T-helper 9 cell (primary cell): ENCODE results near the gene SRRM1.
"Not testable (repeated sequence)": the region's sequence is repeated elsewhere in the genome, so short reads cannot be mapped to it uniquely, and the experiment has no call there.

Source experiments
- DNase-seq: peaks from one replicate; pipeline ENCODE4 v3.0.0-alpha.2; 2020

Gene SRRM1

DNA sequence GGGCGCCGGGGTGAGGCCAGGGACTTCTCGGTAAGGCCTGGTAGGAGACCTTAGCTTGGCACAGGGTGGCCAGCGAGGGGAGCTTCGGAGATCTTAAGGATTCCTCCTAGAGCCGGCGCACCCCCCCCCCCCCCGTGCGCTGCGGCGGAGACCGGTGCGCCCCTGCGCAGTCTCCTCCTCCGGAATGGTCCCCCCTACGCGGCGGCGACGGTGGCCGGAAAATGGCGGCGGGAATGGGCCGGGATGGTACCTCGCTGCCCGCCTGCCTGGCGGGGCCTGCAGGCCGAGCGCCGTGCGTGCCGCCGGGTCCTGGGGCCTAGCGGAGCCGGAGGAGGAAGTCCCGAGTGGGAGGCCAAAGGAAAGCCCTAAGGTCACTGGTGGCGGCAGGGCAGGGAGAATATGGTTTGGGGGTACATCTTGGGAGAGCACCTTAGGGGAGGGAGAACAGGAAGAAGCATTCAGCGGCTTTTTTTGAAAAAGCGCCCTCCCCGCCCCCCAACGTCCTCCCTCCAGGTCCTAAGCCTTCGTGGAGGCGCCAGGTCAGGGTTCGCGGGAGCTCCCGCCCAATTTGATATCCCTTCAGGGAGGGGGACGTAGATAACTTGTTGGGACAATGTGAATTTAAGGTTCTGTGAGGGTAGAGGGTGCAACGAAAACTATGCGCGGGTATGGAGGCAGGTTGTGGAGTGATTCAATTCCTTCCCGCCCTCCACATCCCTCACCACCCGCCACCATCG lies 429 bp downstream of the SRRM1 start:
- DNase-seq, result no peak

DNA sequence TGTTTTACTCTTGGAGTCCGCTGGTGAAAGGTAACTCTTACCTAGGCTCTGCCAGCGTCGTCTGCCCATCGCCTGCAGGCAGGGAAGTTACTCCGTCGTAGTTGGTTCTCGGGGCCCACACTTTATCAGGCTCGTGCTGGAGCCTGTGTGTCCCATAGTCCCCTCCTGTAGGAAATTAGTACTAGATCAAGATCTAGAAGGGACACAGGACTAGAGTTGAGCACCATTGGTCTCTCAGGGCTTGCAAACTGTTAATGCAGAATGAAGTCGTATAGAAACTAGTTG lies 940 bp downstream of the SRRM1 start:
- no peak for DNase-seq

DNA sequence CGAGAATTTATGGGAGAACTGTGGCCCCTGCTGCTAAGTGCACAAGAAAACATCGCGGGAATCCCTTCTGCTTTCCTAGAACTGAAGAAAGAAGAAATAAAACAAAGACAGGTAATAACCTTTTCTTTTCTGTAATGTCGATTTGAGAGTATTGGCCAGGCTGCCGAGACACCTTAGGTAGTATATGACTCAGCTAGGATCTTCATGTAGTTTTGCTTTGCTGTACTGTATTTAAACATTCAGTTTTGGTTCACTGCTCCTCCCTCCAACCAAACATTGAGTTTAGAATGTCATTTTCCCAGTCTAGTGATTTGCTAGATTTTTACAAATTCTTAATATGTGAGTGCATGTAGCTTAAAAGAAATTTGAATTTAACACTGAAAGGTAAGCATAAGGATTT lies 5.8 kb downstream of the SRRM1 start:
- DNase-seq, result no peak

DNA sequence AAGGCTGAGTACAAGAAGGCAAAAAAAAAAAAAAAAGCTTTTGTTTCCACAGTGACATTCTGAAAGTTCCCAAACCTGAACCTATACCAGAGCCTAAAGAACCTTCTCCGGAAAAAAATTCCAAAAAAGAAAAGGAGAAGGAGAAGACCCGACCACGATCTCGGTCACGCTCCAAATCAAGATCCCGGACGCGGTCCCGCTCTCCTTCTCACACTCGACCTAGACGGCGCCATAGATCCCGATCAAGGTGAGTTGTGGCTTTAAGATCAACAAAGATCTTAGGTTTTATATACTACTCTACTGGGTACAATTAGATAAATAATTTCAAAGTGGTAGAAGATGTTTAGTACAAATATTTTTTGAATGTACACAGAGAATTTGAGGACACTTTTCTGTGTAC lies 9.3 kb downstream of the SRRM1 start:
- no peak for DNase-seq

DNA sequence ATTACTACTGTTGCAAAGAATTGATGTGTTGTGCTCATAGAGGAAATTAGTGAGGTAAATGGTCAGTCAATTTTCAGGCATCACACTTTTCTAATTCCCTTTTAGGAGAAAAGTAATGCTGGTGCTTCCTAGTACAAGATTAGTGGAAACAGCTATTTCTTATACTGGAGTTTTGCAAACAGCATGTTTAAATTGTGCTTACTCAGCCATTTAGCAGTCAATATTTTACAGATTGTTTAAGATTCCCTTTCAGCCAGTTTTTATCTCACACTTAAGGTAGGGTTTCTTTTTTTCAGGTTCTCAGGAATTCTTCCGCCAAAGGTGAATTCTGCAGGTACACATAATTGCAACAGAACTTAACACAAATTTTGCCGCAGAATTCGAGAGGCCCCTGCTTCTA lies 10.9 kb downstream of the SRRM1 start:
- DNase-seq, result no peak

DNA sequence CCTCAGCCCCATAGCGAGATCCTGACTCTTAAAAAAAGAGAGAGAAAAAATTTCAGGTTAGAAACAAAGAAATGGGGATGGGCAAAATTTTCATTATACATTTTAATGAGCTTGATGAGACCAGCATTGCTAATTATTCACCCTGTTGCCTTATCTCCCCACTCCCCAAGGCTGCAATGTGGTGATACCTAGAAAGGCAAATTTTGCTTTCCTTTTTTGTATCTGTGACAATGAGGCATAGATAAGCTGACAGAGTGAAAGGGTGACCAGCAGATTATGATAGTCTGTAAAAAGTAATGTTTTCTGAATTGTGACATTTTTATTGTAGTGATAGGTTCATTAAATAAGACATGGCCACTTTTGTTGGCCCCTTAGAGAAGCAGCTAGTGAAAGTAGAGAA lies 12.9 kb downstream of the SRRM1 start:
- no peak for DNase-seq

DNA sequence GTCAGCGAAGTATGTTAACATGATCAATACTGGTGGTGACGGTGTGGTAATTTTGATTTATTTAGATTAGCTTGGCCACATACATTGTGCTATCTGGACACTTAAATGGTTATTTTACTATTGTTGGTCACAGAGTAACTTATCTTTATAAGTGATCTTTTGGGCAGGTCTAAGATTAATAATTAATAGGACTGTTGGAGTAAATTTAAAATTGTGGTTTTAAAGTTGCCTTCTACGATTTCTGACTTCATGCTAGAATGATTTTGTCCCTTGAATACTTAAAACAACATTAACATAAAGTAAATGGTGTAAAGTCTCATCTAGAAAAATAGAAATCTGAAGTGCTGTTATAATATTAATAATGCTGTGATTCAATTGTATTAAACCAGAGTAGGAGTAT lies 14.7 kb downstream of the SRRM1 start:
- DNase-seq, result no peak

DNA sequence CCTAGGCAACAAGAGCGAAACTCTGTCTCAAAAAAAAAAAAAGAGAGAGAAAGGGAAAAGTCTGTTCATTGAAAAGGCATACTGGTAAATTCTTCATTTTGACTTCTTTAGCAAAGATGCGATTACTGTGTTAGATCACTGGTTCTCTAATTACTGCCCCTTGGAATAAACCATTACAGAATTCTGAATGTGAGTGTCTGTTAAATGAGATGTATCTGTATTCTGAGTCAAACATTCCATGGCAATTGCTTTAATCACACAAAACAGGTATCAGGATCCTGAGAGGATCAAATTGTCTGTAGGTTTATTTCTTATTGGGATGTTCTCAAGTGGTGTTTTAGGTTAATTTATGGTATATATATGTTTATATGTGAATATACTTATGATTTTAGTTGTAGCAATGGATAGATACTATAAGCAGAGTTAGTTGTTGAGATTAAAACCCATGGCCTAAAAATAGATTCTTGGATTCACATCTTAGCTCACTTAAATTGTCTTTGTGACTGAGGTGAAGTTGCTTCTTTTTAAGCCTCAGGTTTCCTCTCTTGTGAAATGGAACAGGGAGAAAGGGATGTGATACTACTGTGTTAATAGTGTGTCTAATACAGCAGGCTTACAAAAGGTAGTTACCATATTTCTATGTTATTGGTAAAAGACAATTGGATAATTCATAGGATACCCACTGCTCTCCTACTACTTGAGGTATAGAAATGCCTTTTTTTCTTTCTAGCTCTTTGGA lies 16.2 kb downstream of the SRRM1 start:
- DNase-seq, result no peak

DNA sequence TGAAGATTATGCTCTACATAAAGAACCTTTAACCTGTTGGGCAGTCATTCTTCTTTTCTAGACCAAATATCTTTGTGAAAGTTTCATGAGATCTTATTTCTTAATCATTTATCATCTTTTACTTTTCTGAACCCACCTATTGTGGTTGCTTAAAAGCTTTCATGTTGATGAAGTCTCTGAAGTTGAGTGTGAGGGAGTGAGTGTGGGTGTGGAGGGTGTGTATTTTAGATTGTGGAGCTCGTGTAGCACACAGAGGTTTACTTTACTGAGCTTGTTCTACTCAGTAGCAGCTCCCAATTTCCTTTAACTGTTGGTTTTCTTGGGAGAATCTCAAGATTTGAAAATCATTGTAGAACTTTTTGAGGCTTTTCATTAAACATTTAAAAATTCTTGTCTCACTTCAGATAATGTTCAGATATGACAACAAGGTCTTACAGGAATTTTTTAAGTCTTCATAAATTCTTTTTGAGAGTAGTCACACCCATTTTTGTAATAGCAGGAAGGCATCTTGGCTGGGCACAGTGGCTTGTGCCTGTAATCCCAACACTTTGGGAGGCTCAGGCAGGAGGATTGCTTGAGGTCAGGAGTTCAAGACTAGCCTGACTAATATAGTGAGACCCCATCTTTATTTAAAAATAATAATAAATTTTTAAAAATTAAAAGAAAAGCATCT lies 17.0 kb downstream of the SRRM1 start:
- no peak for DNase-seq

DNA sequence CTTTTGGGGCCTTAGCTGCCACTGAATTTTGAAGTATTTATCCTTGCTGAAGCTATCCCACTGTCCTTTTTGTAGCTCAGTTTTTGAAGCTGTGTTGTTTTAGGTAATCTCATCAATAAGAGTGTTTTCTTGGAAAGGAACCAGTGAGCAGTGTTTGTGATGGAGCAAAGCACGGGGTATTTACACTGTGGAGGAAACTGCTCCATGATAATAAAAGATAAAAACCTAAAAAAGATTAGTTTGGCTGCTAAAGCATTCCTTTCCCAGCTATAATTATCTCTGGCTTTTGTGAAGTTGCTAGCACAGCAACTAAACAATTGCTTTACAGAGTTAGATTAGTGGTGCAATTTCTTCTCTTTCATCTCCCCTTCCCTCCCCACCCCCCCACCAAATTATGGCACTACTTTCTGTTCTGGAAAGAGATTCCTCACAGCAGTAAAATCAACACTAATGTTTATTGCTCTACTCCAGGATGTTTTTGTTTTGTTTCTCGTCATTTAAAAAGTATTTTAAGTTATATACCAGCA lies 21.5 kb downstream of the SRRM1 start:
- DNase-seq, result no peak

DNA sequence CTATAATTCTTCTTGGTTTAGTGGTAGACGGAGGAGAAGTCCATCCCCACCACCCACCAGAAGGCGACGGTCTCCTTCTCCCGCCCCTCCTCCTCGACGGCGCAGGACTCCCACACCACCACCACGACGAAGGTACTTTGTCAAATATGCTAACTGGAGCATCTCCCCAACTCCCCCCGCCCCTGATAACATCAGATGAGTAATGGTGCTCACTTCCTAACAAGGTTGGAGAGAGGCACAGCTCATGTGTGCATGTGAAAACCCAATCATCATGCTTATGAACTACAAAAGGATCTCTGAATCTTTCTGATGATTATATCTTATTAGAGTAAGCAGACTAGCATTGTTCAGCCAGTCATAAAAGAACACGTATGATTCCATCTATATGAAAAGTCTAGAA lies 23.7 kb downstream of the SRRM1 start:
- no peak for DNase-seq

DNA sequence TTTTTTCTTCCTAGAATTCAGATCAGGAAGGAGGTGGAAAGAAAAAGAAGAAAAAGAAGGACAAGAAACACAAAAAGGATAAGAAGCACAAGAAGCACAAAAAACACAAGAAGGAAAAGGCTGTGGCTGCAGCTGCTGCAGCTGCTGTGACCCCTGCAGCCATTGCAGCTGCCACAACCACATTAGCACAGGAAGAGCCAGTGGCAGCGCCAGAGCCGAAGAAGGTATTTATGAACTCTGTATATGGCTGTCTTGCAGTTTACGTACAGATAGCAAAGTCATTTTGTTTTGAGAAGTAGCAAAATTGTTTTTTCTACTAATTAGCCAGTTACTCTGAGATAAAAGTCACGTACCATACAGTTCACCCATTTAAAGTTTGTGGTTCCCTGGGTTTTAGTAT lies 28.3 kb downstream of the SRRM1 start:
- DNase-seq, result not testable (repeated sequence)

DNA sequence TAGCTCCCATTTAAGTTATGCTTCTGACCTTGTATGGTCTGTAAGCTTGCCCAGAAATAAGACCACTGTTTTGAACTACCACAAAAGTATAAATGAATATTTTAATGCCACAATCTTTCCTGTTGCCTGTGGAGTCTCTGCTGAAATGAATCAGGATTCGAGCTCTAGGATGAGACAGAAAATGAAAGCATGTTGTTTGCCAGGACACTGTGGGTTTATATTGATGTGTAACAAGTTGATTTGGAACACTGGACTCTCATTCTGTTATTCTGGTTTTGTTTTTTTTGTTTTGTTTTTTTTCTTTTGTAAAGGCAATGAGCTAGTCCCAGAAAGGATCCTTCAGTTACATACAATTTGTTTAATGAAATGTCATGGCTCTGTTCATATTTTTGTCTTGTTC lies 29.6 kb downstream of the SRRM1 start:
- not testable (repeated sequence) for DNase-seq

DNA sequence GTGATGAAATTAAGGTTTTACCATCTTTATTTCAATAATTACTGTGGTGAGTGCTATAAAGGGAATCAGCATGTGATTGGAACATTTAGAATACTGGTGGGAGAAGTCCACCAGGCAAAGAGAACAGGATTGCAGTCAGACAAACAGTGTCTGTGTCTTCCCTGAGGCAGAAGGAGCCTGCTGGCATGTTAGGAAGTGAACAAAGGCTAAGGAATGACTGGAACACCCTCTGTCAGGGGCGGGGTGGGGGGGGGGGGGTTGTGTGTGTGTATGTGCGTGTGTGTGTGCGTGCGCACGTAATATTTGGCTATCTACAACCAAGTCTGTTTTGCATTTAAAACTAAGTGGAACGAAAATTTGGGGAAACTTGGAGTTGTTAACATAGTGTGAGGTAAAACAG lies 30.2 kb downstream of the SRRM1 start:
- no peak for DNase-seq

DNA sequence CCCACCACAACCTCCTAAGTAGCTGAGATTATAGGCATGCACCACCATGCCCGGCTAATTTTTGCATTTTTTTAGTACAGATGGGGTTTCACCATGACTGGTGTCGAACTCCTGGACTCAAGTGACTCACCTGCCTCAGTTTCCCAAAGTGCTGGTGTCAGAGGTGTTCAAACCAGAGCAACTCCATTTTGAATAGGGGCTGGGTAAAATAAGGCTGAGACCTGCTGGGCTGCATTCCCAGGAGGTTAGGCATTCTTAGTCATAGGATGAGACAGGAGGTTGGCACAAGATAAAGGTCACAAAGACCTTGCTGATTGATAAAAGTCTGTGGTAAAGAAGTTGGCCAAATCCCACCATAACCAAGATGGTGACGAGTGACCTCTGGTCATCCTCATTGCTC lies 35.3 kb downstream of the SRRM1 start:
- DNase-seq, result not testable (repeated sequence)

DNA sequence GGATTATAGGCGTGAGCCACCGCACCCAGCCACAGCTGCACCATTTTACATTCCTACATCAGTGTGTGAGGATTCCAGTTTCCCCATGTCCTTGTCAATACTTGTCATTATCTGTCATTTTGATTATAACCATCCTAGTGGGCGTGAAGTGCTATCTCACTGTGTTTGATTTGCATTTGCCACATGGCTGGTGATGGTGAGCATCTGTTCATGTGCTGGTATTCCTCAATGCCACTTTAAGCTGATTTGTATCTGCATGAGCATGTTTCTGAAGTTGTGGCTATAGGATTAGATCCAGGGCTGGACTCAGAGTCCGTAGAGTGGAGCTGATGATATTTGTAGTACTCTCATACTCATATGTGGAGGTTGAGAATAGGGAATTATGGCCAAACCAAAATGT lies 36.6 kb downstream of the SRRM1 start:
- DNase-seq, result no peak

DNA sequence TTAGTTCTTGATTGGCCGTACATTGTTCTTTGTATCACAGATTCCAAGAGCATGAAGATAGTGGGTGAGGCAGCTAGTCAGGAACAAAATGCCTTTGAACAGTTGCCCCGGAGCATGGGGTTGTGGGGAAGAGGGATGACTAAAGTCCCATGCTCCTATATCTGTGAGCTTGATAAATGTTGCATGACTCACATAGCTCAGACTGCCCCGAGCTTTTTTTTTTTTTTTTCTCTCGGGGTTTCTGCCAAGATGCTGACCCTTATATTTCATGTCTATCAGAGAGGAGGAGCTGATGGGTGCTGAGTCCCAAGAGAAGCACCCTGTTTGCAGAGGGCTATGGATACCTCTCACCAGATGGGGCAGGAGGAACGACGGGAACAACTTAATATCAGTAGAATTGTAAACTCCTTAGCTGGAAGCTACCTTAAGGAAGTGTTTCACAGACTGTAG lies 40.6 kb downstream of the SRRM1 start:
- DNase-seq, result no peak

DNA sequence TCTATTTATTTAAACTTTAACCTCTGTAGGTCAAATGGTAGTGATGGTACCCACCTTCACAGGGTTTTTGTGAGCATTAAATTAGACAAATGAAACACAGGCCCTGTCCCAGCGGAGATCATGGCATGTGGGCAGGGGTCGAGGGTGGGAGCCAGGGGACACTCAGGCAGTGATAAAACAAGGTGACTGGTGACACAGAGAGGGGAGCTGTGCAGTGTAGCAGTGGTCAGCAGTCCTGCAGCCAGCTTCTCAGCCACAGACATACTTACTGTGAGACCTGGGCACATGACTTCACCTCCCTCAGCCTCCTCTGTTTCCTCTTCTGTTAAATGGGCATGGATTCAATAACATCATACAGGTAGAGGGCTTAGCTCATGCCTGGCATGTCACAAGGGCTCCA lies 44.9 kb downstream of the SRRM1 start:
- no peak for DNase-seq

DNA sequence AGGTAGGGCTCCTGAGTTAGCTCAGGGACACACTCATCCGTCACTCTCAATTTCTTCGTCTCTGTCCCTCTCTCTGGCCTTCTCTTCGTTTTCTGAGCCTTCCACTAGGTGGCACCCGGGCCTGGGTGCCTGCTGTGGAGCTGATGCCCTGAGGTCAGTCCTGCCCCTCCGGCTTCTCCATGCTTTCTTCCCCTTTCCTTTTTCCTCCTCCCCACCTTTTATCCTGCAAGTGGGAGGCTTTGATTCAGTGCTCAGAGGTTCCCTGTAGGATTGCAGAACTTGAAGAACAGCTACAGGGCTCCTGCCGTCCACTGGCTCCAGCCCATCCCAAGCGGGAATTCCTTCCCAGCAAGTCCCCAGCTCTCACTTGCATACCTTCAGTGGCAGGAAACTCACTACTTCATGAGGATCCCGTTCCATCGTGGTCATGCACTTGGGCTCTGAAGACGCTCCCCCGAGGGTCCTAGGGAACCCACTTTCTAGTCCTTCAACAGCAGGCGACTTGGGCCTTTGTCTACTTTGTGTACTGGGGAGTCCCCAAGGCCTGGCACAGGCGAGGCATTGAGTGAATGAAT lies 45.6 kb downstream of the SRRM1 start:
- DNase-seq, result peak; percentile 39

DNA sequence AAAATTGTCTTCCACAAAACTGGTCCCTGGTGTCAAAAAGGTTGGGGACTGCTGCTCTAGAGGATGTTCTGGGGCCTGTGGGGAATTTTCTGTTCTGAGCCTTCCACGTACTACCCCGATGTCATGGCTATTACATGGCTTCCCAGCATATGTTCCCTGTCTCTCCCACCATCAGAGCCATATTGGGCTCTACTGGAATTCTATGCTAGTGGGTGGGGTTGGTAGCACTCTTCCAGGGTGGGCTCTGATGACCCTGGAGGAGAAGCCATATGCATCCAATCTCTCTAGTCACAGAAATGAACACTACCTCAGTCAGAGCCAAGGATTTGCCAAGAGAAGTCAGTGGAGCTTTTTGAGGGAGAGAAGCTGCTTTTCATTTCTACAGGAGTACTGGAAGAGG lies 47.9 kb downstream of the SRRM1 start:
- no peak for DNase-seq

DNA sequence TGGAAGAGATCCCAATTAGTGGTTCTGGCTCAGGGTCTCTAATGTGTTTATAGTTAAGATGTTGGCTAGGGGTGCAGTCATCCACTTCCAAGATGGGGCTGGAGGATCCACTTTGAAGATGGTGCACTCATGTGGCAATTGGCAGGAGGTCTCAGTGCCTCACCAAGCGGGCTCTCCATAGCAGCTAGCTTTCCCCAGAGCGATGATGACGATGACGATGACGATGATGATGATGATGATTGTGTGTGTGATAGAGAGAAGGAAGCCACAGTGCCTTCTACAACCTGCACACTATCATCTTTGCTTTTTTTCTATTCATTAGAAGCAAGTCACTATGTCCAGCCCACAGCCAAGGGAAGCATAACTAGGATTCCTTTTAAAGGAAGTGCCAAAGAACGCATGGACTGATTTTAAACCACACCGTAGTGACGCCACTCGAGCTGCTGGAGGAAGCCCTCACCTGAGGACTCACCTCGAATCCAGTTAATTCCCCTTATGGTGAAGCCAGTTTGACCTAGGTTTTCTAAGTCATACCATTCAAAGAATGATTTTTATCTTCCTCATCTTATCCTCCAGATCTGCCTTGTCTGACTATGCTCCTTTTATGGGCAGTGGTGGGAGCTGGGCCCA lies 49.4 kb downstream of the SRRM1 start:
- DNase-seq, result no peak

DNA sequence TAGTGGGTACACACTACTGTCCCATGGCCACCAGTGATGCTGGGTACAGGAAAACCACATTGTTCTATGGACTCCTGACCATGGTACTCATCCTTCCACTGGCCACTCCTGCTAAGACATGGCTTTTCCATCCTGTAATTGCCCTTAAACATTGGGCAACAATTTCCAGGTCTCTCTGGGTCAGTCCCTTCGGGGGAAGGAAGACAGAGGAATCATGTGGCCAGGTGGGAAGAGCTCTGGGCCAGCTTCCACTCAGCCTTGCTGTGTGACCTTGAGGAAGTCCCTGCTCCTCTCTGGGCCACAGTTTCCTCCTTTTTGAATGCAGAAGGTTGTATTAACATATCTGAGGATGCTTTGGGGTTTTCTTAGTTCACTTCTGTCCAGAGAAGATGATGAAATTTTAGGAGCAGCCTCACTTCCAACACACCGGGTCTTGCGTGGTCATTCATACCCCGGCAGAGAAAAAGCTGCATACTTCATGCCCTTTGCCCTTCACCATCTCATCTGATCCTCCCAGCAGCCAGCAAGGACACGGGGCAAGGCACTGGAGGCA lies 50.8 kb downstream of the SRRM1 start:
- no peak for DNase-seq

DNA sequence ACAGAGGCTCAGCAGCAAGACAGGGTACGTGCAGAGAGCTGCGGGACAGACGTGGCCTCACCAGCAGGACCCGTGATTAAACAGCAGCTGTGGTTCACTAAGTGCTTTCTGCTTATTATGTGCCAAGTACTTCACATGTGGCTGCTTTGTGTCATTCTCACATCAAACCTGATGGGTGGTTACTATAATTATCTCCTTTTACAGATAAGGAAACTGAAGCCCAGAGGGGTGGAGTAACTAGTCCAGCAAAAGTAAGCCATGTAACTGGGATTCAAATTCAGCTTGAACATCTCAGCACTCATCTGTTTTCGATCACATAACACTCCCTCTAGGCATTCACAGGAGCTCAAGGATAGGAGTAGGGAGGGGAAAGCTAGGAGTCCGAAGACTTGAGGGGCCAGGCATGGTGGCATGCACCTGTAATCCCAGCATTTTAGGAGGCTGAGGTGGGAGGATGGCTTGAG lies 51.3 kb downstream of the SRRM1 start:
- no peak for DNase-seq
